IMR-90 (cell line): ENCODE measurements around the gene CCDC12. TPM values are rescaled to one million over a fixed set of nuclear protein-coding genes. Genes with fewer than 3 reads are reported as not detected.

ENCODE experiments used
- ATAC-seq: fragments of 200-7000 bp; cut with Tn5 transposase; 2 replicates; pipeline ENCODE4 v1.9.1; 2020; ENCODE audit warnings: low read depth, mild to moderate bottlenecking, moderate library complexity
- BruUV-seq: library from RNA; stranded (reverse); fragments of 400-500 nt; replicated peaks from 2 replicates; lab custom pipeline; 2021; lab: Mats Ljungman, UMichigan
- CTCF ChIA-PET: fragments of 300-600 bp; formaldehyde crosslinking; extraction: SDS; loops from one replicate; lab custom pipeline; 2021; ENCODE audit warnings: antibody characterized with exemption; lab: Yijun Ruan, JAX
- POLR2A ChIA-PET: fragments of 300-600 bp; sonication (Branson Sonifier 250); formaldehyde crosslinking; loops from one replicate; lab custom pipeline; 2022; ENCODE audit warnings: antibody characterized with exemption; ENCODE audit not compliant: unreplicated experiment; lab: Charles Lee
- DNase-seq: peaks from one replicate; pipeline ENCODE4 v3.0.0; 2013
- H2AFZ ChIP-seq: replicated peaks from 2 replicates; pipeline ENCODE3; 2013; ENCODE audit warnings: low read length, mild to moderate bottlenecking; ENCODE audit not compliant: poor library complexity
- H2AK5ac ChIP-seq: 2 replicates; pipeline ENCODE4 v1.6.1; 2013; ENCODE audit warnings: low read depth, low read length, inconsistent platforms
- H2AK9ac ChIP-seq: replicated peaks from 2 replicates; pipeline ENCODE3; 2013; ENCODE audit warnings: mild to moderate bottlenecking, low read depth, low read length, moderate library complexity; ENCODE audit not compliant: poor library complexity
- H2BK120ac ChIP-seq: 2 replicates; pipeline ENCODE4 v1.6.1; 2013; ENCODE audit warnings: low read depth, low read length, inconsistent platforms
- H2BK15ac ChIP-seq: 3 replicates; pipeline ENCODE4 v1.6.1; 2013; ENCODE audit warnings: low read depth, low read length, inconsistent platforms
- H2BK20ac ChIP-seq: 2 replicates; pipeline ENCODE4 v1.6.1; 2013; ENCODE audit warnings: low read depth, mild to moderate bottlenecking, inconsistent platforms, low read length, moderate library complexity
- H2BK5ac ChIP-seq: 2 replicates; pipeline ENCODE4 v1.6.1; 2013; ENCODE audit warnings: mild to moderate bottlenecking, low read depth, low read length, inconsistent platforms; ENCODE audit not compliant: poor library complexity, severe bottlenecking
- H3K14ac ChIP-seq: replicated peaks from 2 replicates; pipeline ENCODE4 v1.6.1; 2013; ENCODE audit warnings: low read depth, low read length, inconsistent platforms
- H3K18ac ChIP-seq: 2 replicates; pipeline ENCODE4 v1.6.1; 2013; ENCODE audit warnings: low read depth, low read length, control low read depth
- H3K23ac ChIP-seq: 2 replicates; pipeline ENCODE4 v1.6.1; 2013; ENCODE audit warnings: low read depth, low read length, inconsistent platforms
- H3K27ac ChIP-seq: 2 replicates; pipeline ENCODE4 v1.5.1; 2013; ENCODE audit warnings: mild to moderate bottlenecking, control low read depth, low read length; ENCODE audit not compliant: insufficient read depth
- H3K27me3 ChIP-seq: 2 replicates; pipeline ENCODE4 v1.6.1; 2013; ENCODE audit warnings: low read length; ENCODE audit not compliant: control insufficient read depth, insufficient read depth
- H3K36me3 ChIP-seq: 2 replicates; pipeline ENCODE4 v1.6.1; 2013; ENCODE audit warnings: low read length, mixed read lengths; ENCODE audit not compliant: control insufficient read depth, insufficient read depth
- H3K4ac ChIP-seq: 2 replicates; pipeline ENCODE4 v1.6.1; 2013; ENCODE audit warnings: low read depth, low read length, inconsistent platforms
- H3K4me1 ChIP-seq: 2 replicates; pipeline ENCODE4 v1.6.1; 2013; ENCODE audit warnings: low read length, mixed read lengths; ENCODE audit not compliant: control insufficient read depth, insufficient read depth
- H3K4me2 ChIP-seq: 2 replicates; pipeline ENCODE4 v1.6.1; 2013; ENCODE audit warnings: low read depth, mild to moderate bottlenecking, control low read depth, low read length, moderate library complexity
- H3K4me3 ChIP-seq: 2 replicates; pipeline ENCODE4 v1.5.1; 2013; ENCODE audit warnings: low read depth, mild to moderate bottlenecking, control low read depth, low read length, moderate library complexity; ENCODE audit not compliant: insufficient read depth
- H3K56ac ChIP-seq: 2 replicates; pipeline ENCODE4 v1.6.1; 2013; ENCODE audit warnings: low read length, inconsistent platforms; ENCODE audit not compliant: insufficient read depth; ENCODE audit errors: extremely low read depth
- H3K79me1 ChIP-seq, 2 experiments: 2 replicates each; pipeline ENCODE4 v1.6.1; 2013; ENCODE audit warnings: low read length in 2 of 2, inconsistent platforms in 1 of 2, low read depth in 1 of 2
- H3K9ac ChIP-seq: 2 replicates; pipeline ENCODE4 v1.6.1; 2013; ENCODE audit warnings: low read depth, low read length, control low read depth
- H3K9me1 ChIP-seq: 2 replicates; pipeline ENCODE4 v1.6.1; 2013; ENCODE audit warnings: low read length, inconsistent platforms; ENCODE audit not compliant: insufficient read depth
- H3K9me3 ChIP-seq: 2 replicates; pipeline ENCODE4 v1.6.1; 2013; ENCODE audit warnings: low read length; ENCODE audit not compliant: control insufficient read depth, insufficient read depth
- H4K20me1 ChIP-seq: 2 replicates; pipeline ENCODE4 v1.6.1; 2013; ENCODE audit warnings: low read length, inconsistent platforms; ENCODE audit not compliant: insufficient read depth
- H4K5ac ChIP-seq: 2 replicates; pipeline ENCODE4 v1.6.1; 2013; ENCODE audit warnings: mild to moderate bottlenecking, low read depth, low read length, control low read depth
- H4K8ac ChIP-seq, 2 experiments: 2 replicates each; pipeline ENCODE4 v1.6.1; 2013; ENCODE audit warnings: low read depth in 2 of 2, low read length in 2 of 2, control low read depth in 1 of 2, inconsistent platforms in 1 of 2
- H4K91ac ChIP-seq: 2 replicates; pipeline ENCODE4 v1.6.1; 2013; ENCODE audit warnings: low read depth, low read length, inconsistent platforms; ENCODE audit not compliant: insufficient read depth
- BHLHE40 ChIP-seq: fragments of 150-350 bp; IDR thresholded peaks from 2 replicates; pipeline ENCODE4 v1.6.1; 2016; ENCODE audit warnings: mild to moderate bottlenecking, low read depth, low read length
- CEBPB ChIP-seq: IDR thresholded peaks from 2 replicates; pipeline ENCODE4 v1.6.1; 2012; ENCODE audit warnings: low read depth, low read length, improper control_type of control experiment
- CHD1 ChIP-seq: IDR thresholded peaks from 2 replicates; pipeline ENCODE4 v1.6.1; 2012; ENCODE audit warnings: low read depth, low read length, improper control_type of control experiment
- ELK1 ChIP-seq: fragments of 150-350 bp; IDR thresholded peaks from 2 replicates; pipeline ENCODE4 v1.6.1; 2016; ENCODE audit warnings: low read depth, mild to moderate bottlenecking, low read length, moderate library complexity, borderline replicate concordance
- FOS ChIP-seq: fragments of 150-350 bp; IDR thresholded peaks from 2 replicates; pipeline ENCODE4 v1.6.1; 2016; ENCODE audit warnings: low read depth, low read length
- MAFK ChIP-seq: IDR thresholded peaks from 2 replicates; pipeline ENCODE4 v1.6.1; 2012; ENCODE audit warnings: low read depth, low read length, improper control_type of control experiment
- MAZ ChIP-seq: IDR thresholded peaks from 2 replicates; pipeline ENCODE4 v1.6.1; 2012; ENCODE audit warnings: low read depth, mild to moderate bottlenecking, low read length, improper control_type of control experiment, moderate library complexity, borderline replicate concordance
- MXI1 ChIP-seq: IDR thresholded peaks from 2 replicates; pipeline ENCODE4 v1.6.1; 2012; ENCODE audit warnings: low read depth, mild to moderate bottlenecking, low read length, moderate library complexity, borderline replicate concordance
- NFE2L2 ChIP-seq: fragments of 150-350 bp; IDR thresholded peaks from 2 replicates; pipeline ENCODE4 v1.6.1; 2016; ENCODE audit warnings: low read depth, mild to moderate bottlenecking, low read length
- POLR2A ChIP-seq: IDR thresholded peaks from 2 replicates; pipeline ENCODE4 v1.6.1; 2012; ENCODE audit warnings: mild to moderate bottlenecking, low read depth, low read length
- RAD21 ChIP-seq: IDR thresholded peaks from 2 replicates; pipeline ENCODE4 v1.6.1; 2012; ENCODE audit warnings: low read length, improper control_type of control experiment
- RCOR1 ChIP-seq: IDR thresholded peaks from 2 replicates; pipeline ENCODE4 v1.6.1; 2012; ENCODE audit warnings: mild to moderate bottlenecking, low read length, improper control_type of control experiment; ENCODE audit not compliant: insufficient replicate concordance
- RFX5 ChIP-seq: IDR thresholded peaks from 2 replicates; pipeline ENCODE4 v1.8.0; 2012; ENCODE audit warnings: low read depth, mild to moderate bottlenecking, low read length, moderate library complexity
- SMC3 ChIP-seq: fragments of 150-350 bp; IDR thresholded peaks from 2 replicates; pipeline ENCODE4 v1.6.1; 2016; ENCODE audit warnings: low read depth, mild to moderate bottlenecking, antibody characterized with exemption, low read length, moderate library complexity
- USF2 ChIP-seq: fragments of 150-350 bp; IDR thresholded peaks from 2 replicates; pipeline ENCODE4 v1.6.1; 2017; ENCODE audit warnings: mild to moderate bottlenecking, antibody characterized with exemption, low read length, low read depth
- WGBS, 2 experiments: methylation state at CpG; one replicate each; pipeline versions ENCODE4 v1.1.5 to v1.1.7; 2013; ENCODE audit warnings: missing lambda C conversion rate in 2 of 2; ENCODE audit not compliant: insufficient read length in 1 of 2; ENCODE audit errors: extremely low coverage in 2 of 2; 5-methylcytosine and 5-hydroxymethylcytosine counted together
- dilution Hi-C: fragments of 300-500 bp; cut with HindIII; formaldehyde crosslinking; loops from one replicate; pipeline ENCODE4 v1.14.3; 2018; ENCODE audit warnings: low sequenced_read_pairs; ENCODE audit not compliant: unreplicated experiment
- in situ Hi-C: fragments of 300-500 bp; cut with MboI; formaldehyde crosslinking; loops from 3 replicates; pipeline ENCODE4 v1.14.3; 2019; ENCODE audit warnings: low sequenced_read_pairs, inconsistent platforms, mixed read lengths
- intact Hi-C: fragments of 100-400 bp; cut with micrococcal nuclease; formaldehyde crosslinking; loops from 2 replicates; pipeline ENCODE4 v1.10.0; 2022
- polyA plus RNA-seq, 3 experiments: library from polyadenylated mRNA; depleted of rRNA; stranded (reverse); fragments of >200 nt; gene quantifications; 2 replicates each; pipeline ENCODE4 v1.2.3, GENCODE V29; 2012; ENCODE audit warnings: low replicate concordance in 1 of 3
- total RNA-seq: library from RNA; depleted of rRNA; stranded (reverse); fragments of >200 nt; gene quantifications from 2 replicates; pipeline ENCODE4 v1.2.3, GENCODE V29; 2012

Gene CCDC12
- total and polyA plus RNA-seq, 2 of the 4 experiments (the other 2 are of a cell fraction): 15.2 to 35.1 TPM

- no peak overlapping the region for H2AFZ ChIP-seq
- H3K9me1 ChIP-seq: peaks cover 46% of the 10 kb centered on the region
- 0 out of 2 replicates have a peak overlapping the region, but pooled peaks have one; percentile 31 for H3K4ac ChIP-seq
- H3K27me3 ChIP-seq: no peaks in the 10 kb centered on the region
- H2BK5ac ChIP-seq: peak overlapping the region; percentile 14
- peaks cover 41% of the 10 kb centered on the region for H4K20me1 ChIP-seq
- peaks cover 48% of the 10 kb centered on the region for H3K4me1 ChIP-seq
- no peak overlapping the region for H2BK20ac ChIP-seq
- WGBS, 2 experiments: 30% methylated on average over 2 of the region's 6 CpGs; no CpG with 5 or more reads in 1 of the 2 experiments
- CTCF ChIA-PET: no interaction called here
- no peak overlapping the region for H2AK9ac ChIP-seq
- intact Hi-C loops (loop anchor here (10.0 kb wide), 1 partner anchor 233 kb away; the partner anchor contains the start of gene SETD2), in situ Hi-C loops (no loop called here), dilution Hi-C loops (no loop called here)
- H3K9me3 ChIP-seq: no peaks in the 10 kb centered on the region
- no peak overlapping the region for H2BK120ac ChIP-seq
- H4K8ac ChIP-seq: peak overlapping the region in 1 of 2 experiments; percentile 7; a peak in 1 of 4 replicates
- no peak overlapping the region for H2AK5ac ChIP-seq
- H3K18ac ChIP-seq: peak overlapping the region; percentile 18; the same call in 1 of the 2 replicates
- H4K5ac ChIP-seq: 0 out of 2 replicates have a peak overlapping the region, but pooled peaks have one; percentile 14
- DNase-seq (peak; percentile 39), ATAC-seq (no peak)
- no peak overlapping the region for H3K4me3 ChIP-seq
- peak overlapping the region; percentile 38; the same call in 1 of the 2 replicates for H3K27ac ChIP-seq
- H3K9ac ChIP-seq: no peak overlapping the region
- H2BK15ac ChIP-seq: no peak overlapping the region
- H3K23ac ChIP-seq: no peak overlapping the region
- no peak overlapping the region for H4K91ac ChIP-seq
- peaks cover 7% of the 10 kb centered on the region; the same call in 1 of the 2 replicates for H3K36me3 ChIP-seq
- H3K14ac ChIP-seq: no peak overlapping the region; the same call in 1 of the 2 replicates
- POLR2A ChIA-PET: no interaction called here
- BruUV-seq: no TSS peak
- peak overlapping the region; percentile 37 for H3K4me2 ChIP-seq
- no peak overlapping the region for H3K56ac ChIP-seq
- peaks cover 39 to 96% of the 10 kb centered on the region in 2 experiments for H3K79me1 ChIP-seq
- TF ChIP-seq RFX5 (no peak), POLR2A (no peak), MAZ (no peak), FOS (no peak), BHLHE40 (no peak), CHD1 (no peak), SMC3 (no peak), RAD21 (no peak), MAFK (no peak), RCOR1 (no peak), MXI1 (no peak), NFE2L2 (no peak), CEBPB (no peak), ELK1 (no peak), USF2 (no peak)
These were observed 44.8 kb downstream of the CCDC12 start for GRCh38 chr3:46931631-46932331.
